Mucosa of descending colon (tissue), 3 donors: ENCODE measurements around the gene EIF3I. TPM values are rescaled to one million over a fixed set of nuclear protein-coding genes. Genes with fewer than 3 reads are reported as not detected.
A peak's percentile ranks its signal among the peaks of the same experiment; 100 is the strongest.

ENCODE experiments used
- ATAC-seq: fragments of 200-7000 bp; cut with Tn5 transposase; one replicate; pipeline ENCODE4 v1.9.1; 2020; ENCODE audit warnings: mild to moderate bottlenecking, moderate library complexity
- DNase-seq, 3 donors: peaks; one replicate each; pipeline ENCODE4 v3.0.0-alpha.2; 2020
- H3K36me3 ChIP-seq: fragments of 200-600 bp; one replicate; pipeline ENCODE4 v1.8.0; 2021; ENCODE audit warnings: low read depth, mild to moderate bottlenecking
- H3K4me1 ChIP-seq: fragments of 200-600 bp; one replicate; pipeline ENCODE4 v1.8.0; 2021; ENCODE audit warnings: low read depth, mild to moderate bottlenecking
- H3K4me3 ChIP-seq: fragments of 200-600 bp; one replicate; pipeline ENCODE4 v1.8.0; 2021; ENCODE audit warnings: mild to moderate bottlenecking
- H3K9me3 ChIP-seq: fragments of 200-600 bp; one replicate; pipeline ENCODE4 v1.8.0; 2021; ENCODE audit warnings: mild to moderate bottlenecking
- CTCF ChIP-seq: fragments of 200-600 bp; IDR thresholded peaks from one replicate; pipeline ENCODE4 v1.8.0; 2022; ENCODE audit warnings: antibody characterized with exemption, mild to moderate bottlenecking
- intact Hi-C, 2 donors: fragments of 100-400 bp; cut with DNase I in 1 of 2; cut with micrococcal nuclease in 1 of 2; formaldehyde crosslinking; loops; one replicate each; pipeline versions ENCODE4 v1.11.0 to v1.11.1; 2022; cut with DNase I, micrococcal nuclease
- long read RNA-seq, 2 donors: library from polyadenylated mRNA; unstranded; transcript quantifications; one replicate each; pipeline ENCODE4 v2.0.0, GENCODE V29; 2019 to 2021
- total RNA-seq, 3 donors: library from RNA; stranded (reverse); fragmentation: NEBNext Ultra II Directional in 2 of 3; extraction: Animal tissue kit (Norgen Biotek cat#: 25700) in 2 of 3; gene quantifications; one replicate each; pipeline versions ENCODE4 v1.2.1 to v1.2.4, GENCODE V29; 2021 to 2023
- donor health status: DM: no; HTN: no; CAD: no; lungs with moderate emphysema.
- donor health status: DM: no; HTN: no; CAD: no.
- donor health status: DM: no; HTN: yes; CAD: no.

Gene EIF3I
- total RNA-seq = 100 to 1,000 TPM; 111 to 138 (median 115) TPM
- long read RNA-seq, donor 1, transcript EIF3I-202 (11 exons, 1,458 nt) = major isoform, 94 of 115 reads
- long read RNA-seq, donor 1, partial matches to known transcripts = 16 of 115 reads
- long read RNA-seq, donor 1, other reads (novel, unspliced or antisense) = 5 of 115 reads
- long read RNA-seq, donor 2, transcript EIF3I-202 (11 exons, 1,458 nt) = major isoform, 151 of 182 reads
- long read RNA-seq, donor 2, partial matches to known transcripts = 21 of 182 reads
- long read RNA-seq, donor 2, other reads (novel, unspliced or antisense) = 10 of 182 reads

- no peaks in the 10 kb centered on the region for H3K9me3 ChIP-seq
- H3K4me1 ChIP-seq = peaks cover 22% of the 10 kb centered on the region
- no peak for TF ChIP-seq CTCF
- peaks cover 3% of the 10 kb centered on the region for H3K36me3 ChIP-seq
- DNase-seq = peak; percentile 93 to 96 (median 95)
- intact Hi-C loops = no loop called here
- peak within 1 kb of the TSS; percentile 59 for H3K4me3 ChIP-seq
- peak; percentile 97 for ATAC-seq
Measured at GRCh38 chr1:32221980-32222755, at the start of gene EIF3I, which contains the start of gene TMEM234. EIF3I (plus strand) TSS chr1:32222407; CDS start chr1:32222442, 35 bp downstream. TMEM234 (minus strand) TSS chr1:32222353; CDS start chr1:32222322, 31 bp downstream.

- H3K9me3 ChIP-seq = no peaks in the 10 kb centered on the region
- H3K4me3 ChIP-seq = no peak overlapping the region
- DNase-seq (no peak), ATAC-seq (no peak)
- intact Hi-C loops = no loop called here
- H3K4me1 ChIP-seq = peaks cover 5% of the 10 kb centered on the region
- no peak for TF ChIP-seq CTCF
- H3K36me3 ChIP-seq = no peaks in the 10 kb centered on the region
Measured at GRCh38 chr1:32172621-32173245, 49.5 kb upstream of the EIF3I start.

- no peak overlapping the region for H3K4me3 ChIP-seq
- no peaks in the 10 kb centered on the region for H3K36me3 ChIP-seq
- intact Hi-C loops = no loop called here
- peaks cover 26% of the 10 kb centered on the region for H3K4me1 ChIP-seq
- H3K9me3 ChIP-seq = no peaks in the 10 kb centered on the region
- DNase-seq (no peak), ATAC-seq (no peak)
- no peak for TF ChIP-seq CTCF
Measured at GRCh38 chr1:32178380-32179192, 43.6 kb upstream of the EIF3I start.

- no peak overlapping the region for H3K4me3 ChIP-seq
- peaks cover 26% of the 10 kb centered on the region for H3K4me1 ChIP-seq
- intact Hi-C loops = no loop called here
- H3K9me3 ChIP-seq = no peaks in the 10 kb centered on the region
- no peak for TF ChIP-seq CTCF
- ATAC-seq (peak; percentile 24), DNase-seq (no peak)
- no peaks in the 10 kb centered on the region for H3K36me3 ChIP-seq
Measured at GRCh38 chr1:32179193-32179442, 43.1 kb upstream of the EIF3I start.

GRCh38 chr1:32179443-32180185 is 42.6 kb upstream of the EIF3I start, which contains the start of gene TXLNA:
TXLNA (plus strand) TSS chr1:32179675; CDS start chr1:32180346, 671 bp downstream.
- H3K36me3 ChIP-seq = no peaks in the 10 kb centered on the region
- ATAC-seq = peak; percentile 96
- peaks cover 26% of the 10 kb centered on the region for H3K4me1 ChIP-seq
- intact Hi-C loops = no loop called here
- H3K4me3 ChIP-seq = peak within 1 kb of the TSS; percentile 48
- DNase-seq = peak; percentile 95 to 97 (median 97)
- TF ChIP-seq CTCF = no peak
- H3K9me3 ChIP-seq = no peaks in the 10 kb centered on the region
